Measurements from ENCODE around the gene ANKAR.
"Not testable (repeated sequence)": the region's sequence is repeated elsewhere in the genome, so short reads cannot be mapped to it uniquely, and the experiment has no call there.

The ANKAR gene

GRCh38 chr2:189709501-189710221 lies 35.2 kb downstream of the ANKAR start:
- no peak for DNase-seq

GRCh38 chr2:189717593-189717992 lies 43.1 kb downstream of the ANKAR start:
- not testable (repeated sequence) for DNase-seq

- DNase-seq: no peak
Measured at GRCh38 chr2:189719571-189719970, 45.1 kb downstream of the ANKAR start.

GRCh38 chr2:189723192-189723591 lies 48.7 kb downstream of the ANKAR start:
- DNase-seq: no peak
